HG03097 (cell line): Measurements from ENCODE around the gene CD14.
"Not testable (repeated sequence)": the region's sequence is repeated elsewhere in the genome, so short reads cannot be mapped to it uniquely, and the experiment has no call there.

Experiments
- ATAC-seq: cut with Tn5 transposase; IDR thresholded peaks from one replicate; pipeline ENCODE4 v1.9.1; 2021; ENCODE audit not compliant: unreplicated experiment, low FRiP score

The CD14 gene

DNA sequence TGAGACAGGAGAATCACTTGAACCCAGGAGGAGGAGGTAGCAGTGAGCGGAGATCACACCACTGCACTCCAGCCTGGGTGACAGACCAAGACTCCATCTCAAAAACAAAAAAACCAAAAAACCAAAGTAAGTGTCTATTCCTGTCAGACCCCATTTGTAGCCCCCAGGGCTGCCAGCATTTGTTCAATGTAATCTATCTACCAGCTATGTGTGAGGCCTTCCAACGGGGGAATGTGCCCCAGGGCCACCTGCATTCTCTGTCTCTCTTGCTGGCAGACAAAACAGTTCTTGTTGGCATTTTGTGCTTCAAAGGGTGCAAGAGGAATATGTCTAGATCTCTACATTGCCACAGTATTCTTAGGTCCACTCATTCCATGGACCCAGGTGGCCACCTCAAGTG, 34.1 kb downstream of the CD14 start:
- ATAC-seq, result no peak

DNA sequence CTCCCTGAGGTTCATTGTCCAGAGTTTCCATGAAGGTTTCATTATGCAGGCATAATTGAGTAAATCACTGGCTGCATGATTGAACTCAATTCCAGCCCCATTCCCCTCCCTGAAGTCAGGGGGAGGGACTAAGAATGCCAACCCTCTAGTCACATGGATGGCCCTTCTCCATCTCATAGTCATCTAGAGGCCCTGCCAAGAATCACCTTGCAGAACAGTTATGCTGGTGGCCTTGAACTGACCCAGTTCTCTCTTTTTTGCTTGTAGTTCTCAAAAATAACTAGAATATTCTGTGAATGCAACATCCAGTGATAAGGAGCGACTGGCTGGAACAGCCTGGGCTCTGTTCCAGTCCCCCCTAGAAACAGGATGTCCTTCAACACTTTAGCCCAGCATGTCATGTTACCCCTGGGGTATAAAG, 36.6 kb downstream of the CD14 start:
- ATAC-seq, result no peak

DNA sequence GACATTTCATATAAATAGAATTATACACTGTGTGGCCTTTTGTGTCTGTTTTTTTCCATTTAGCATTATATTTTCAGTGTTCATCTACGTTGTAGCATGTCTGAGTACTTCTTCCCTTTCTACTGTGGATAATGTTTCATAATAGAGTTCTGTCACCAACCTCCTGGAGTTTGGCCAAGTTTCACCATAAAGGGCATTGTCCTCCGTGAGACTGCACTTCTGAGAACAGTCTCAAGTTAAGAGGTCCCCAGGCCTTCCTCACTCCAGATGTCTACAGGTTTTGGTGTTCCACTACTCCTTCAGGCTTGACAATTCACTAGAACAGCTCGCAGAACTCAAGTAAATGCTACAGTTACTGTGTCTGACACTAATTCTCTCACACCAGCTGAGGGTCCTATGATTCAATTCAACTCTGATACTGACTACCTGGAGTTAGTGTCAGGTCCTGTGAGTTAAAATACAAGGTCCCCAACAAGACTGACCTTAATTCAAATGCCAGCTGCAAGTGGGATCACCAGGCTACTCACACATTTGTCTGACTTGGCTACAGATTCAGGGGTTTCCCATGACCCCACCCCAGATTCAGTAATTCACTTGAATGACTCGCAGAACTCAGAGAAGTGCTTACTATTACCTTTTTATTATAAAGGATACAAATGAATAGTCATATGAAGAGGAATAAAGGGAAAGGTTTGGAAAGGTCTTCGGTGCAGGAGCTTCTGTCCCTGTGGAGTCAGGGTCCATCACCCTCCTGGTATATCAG, 37.3 kb downstream of the CD14 start:
- no peak for ATAC-seq

DNA sequence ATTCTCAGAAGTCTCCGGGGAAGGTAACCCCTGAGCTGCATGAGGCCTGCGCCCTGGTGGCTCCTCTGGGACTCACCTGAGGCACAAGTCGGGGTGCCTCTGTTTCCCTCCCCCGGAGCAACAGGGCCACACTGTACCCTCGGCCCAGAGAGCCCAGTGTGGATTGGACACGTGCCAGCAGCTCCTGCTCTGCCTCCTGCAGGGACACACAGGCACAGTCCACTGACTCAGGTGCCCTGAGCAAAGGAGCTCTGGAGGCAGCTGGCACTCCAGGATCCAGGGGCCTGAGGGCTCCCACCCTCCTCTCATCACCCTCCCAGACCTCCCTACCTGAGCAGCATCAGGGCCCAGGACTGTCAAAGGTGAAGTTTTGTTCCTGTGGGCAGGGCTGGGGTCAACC, 38.8 kb downstream of the CD14 start:
- no peak for ATAC-seq

- ATAC-seq, result not testable (repeated sequence)
These were observed 39.9 kb downstream of the CD14 start for GRCh38 chr5:140593070-140593469.

GRCh38 chr5:140591747-140592372, 41.1 kb downstream of the CD14 start:
- no peak for ATAC-seq

GRCh38 chr5:140590861-140591260, 42.1 kb downstream of the CD14 start:
- no peak for ATAC-seq

DNA sequence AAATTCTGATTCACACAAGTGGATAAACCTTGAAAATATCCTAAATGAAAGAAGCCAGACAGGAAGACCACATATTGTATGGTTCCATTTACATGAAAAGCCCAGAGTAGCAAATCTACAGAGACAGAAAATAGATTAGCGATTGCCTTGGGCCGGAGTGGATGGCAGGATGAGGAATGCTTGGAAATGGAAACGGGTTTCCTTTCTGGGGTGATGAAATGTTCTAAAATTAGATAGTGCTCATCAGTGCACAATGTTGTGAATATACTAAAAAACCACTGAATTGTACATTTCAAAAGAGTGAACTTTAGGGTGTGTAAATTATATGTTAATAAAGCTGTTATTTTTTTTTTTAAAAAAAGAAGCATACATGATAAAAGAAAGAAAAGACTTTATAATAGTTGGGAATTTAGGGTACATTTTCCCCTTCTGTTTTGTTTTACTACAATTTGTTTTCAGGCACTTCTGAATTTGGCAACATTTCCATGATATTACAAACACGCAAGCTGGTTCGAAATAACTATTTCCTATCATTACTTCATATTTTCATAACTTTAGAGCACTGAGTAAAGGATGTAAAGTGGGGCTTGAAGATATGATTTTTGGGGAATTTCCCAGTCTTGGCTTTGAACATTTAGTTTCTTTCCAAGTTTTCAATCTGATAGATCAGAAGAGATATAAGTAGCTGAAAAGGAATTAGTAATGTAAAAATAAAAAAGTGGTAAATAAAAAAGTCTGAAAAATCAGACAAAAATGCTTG, 44.5 kb downstream of the CD14 start:
- ATAC-seq, result no peak

GRCh38 chr5:140587495-140587894, 45.5 kb downstream of the CD14 start:
- ATAC-seq, result no peak
